GM19023 (cell line): ENCODE results near the gene UGT1A4.

Source experiments
- ATAC-seq: cut with Tn5 transposase; IDR thresholded peaks from one replicate; pipeline ENCODE4 v1.9.1; 2021; ENCODE audit warnings: mild to moderate bottlenecking, moderate library complexity; ENCODE audit not compliant: unreplicated experiment

UGT1A4 gene

GRCh38 chr2:233779722-233780121, 61.2 kb downstream of the UGT1A4 start:
- no peak for ATAC-seq

- ATAC-seq = no peak
Measured at GRCh38 chr2:233780771-233781170, 62.2 kb downstream of the UGT1A4 start.

GRCh38 chr2:233789554-233789953, 71.0 kb downstream of the UGT1A4 start:
- no peak for ATAC-seq

- no peak for ATAC-seq
Measured at GRCh38 chr2:233791151-233791882, 72.8 kb downstream of the UGT1A4 start.

GRCh38 chr2:233791883-233792329, 73.4 kb downstream of the UGT1A4 start:
- no peak for ATAC-seq

- ATAC-seq = no peak
Measured at GRCh38 chr2:233792720-233793119, 74.2 kb downstream of the UGT1A4 start.

- ATAC-seq = no peak
Measured at GRCh38 chr2:233793465-233794127, 75.1 kb downstream of the UGT1A4 start.

GRCh38 chr2:233794128-233794658, 75.7 kb downstream of the UGT1A4 start:
- no peak for ATAC-seq

- no peak for ATAC-seq
Measured at GRCh38 chr2:233795735-233796171, 77.2 kb downstream of the UGT1A4 start.

- no peak for ATAC-seq
Measured at GRCh38 chr2:233796254-233796653, 77.7 kb downstream of the UGT1A4 start.

- ATAC-seq = no peak
Measured at GRCh38 chr2:233798335-233799086, 80.0 kb downstream of the UGT1A4 start.

- no peak for ATAC-seq
Measured at GRCh38 chr2:233799087-233799665, 80.6 kb downstream of the UGT1A4 start.

GRCh38 chr2:233799716-233800115, 81.2 kb downstream of the UGT1A4 start:
- no peak for ATAC-seq

GRCh38 chr2:233800208-233800607, 81.7 kb downstream of the UGT1A4 start:
- no peak for ATAC-seq

GRCh38 chr2:233801357-233802131, 83.0 kb downstream of the UGT1A4 start:
- no peak for ATAC-seq

GRCh38 chr2:233802132-233802815, 83.7 kb downstream of the UGT1A4 start:
- no peak for ATAC-seq

- no peak for ATAC-seq
Measured at GRCh38 chr2:233803292-233803911, 84.9 kb downstream of the UGT1A4 start.

- no peak for ATAC-seq
Measured at GRCh38 chr2:233803994-233804393, 85.5 kb downstream of the UGT1A4 start.

- no peak for ATAC-seq
Measured at GRCh38 chr2:233807215-233807865, 88.8 kb downstream of the UGT1A4 start.
